Esophagus squamous epithelium (tissue), 4 donors: Measurements from ENCODE around the gene DENND4C.
"Not testable (repeated sequence)": the region's sequence is repeated elsewhere in the genome, so short reads cannot be mapped to it uniquely, and the experiment has no call there.

Experiments used
- POLR2A ChIP-seq, 4 donors: fragments of 450-650 bp; IDR thresholded peaks; one replicate each; pipeline ENCODE4 v1.6.1; 2017; ENCODE audit warnings: antibody characterized with exemption in 4 of 4, mild to moderate bottlenecking in 4 of 4, moderate library complexity in 3 of 4
- TF ChIP-seq, protein P1 (sequence below), 6 experiments: fragments of 450-650 bp in 4 of 6; fragments of 200-600 bp in 2 of 6; sonication (generic) in 2 of 6; IDR thresholded peaks; one replicate each; pipeline ENCODE4 v1.5.1; 2016 to 2019; ENCODE audit warnings: antibody characterized with exemption in 6 of 6, mild to moderate bottlenecking in 4 of 6, moderate library complexity in 4 of 6

DNA sequence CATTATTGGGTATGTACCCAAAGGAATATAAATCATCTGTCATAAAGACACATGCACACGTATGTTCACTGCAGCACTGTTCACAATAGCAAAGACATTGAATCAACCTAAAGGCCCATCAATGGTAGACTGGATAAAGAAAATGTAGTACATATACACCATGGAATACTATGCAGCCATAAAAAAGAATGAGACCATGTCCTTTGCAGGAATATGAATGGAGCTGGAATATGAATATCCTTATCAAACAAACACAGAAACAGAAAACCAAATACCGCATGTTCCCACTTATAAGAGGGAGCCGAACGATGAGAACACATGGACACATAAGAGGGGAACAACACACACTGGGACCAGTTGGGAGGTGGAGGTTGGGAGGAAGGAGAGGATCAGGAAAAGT, 159.0 kb downstream of the DENND4C start:
- TF ChIP-seq, protein P1, sequence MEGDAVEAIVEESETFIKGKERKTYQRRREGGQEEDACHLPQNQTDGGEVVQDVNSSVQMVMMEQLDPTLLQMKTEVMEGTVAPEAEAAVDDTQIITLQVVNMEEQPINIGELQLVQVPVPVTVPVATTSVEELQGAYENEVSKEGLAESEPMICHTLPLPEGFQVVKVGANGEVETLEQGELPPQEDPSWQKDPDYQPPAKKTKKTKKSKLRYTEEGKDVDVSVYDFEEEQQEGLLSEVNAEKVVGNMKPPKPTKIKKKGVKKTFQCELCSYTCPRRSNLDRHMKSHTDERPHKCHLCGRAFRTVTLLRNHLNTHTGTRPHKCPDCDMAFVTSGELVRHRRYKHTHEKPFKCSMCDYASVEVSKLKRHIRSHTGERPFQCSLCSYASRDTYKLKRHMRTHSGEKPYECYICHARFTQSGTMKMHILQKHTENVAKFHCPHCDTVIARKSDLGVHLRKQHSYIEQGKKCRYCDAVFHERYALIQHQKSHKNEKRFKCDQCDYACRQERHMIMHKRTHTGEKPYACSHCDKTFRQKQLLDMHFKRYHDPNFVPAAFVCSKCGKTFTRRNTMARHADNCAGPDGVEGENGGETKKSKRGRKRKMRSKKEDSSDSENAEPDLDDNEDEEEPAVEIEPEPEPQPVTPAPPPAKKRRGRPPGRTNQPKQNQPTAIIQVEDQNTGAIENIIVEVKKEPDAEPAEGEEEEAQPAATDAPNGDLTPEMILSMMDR (IDR thresholded peaks at IDR 0.05) = not testable (repeated sequence)
- TF ChIP-seq POLR2A (IDR thresholded peaks at IDR 0.05) = not testable (repeated sequence)
